ENCODE data around the gene CTSD. TPM values are rescaled to one million over a fixed set of nuclear protein-coding genes. Genes with fewer than 3 reads are reported as not detected.

Gene CTSD
- total RNA-seq, 1 donor from 2014 or later: 224 TPM

GRCh38 chr11:1757861-1758610, 5.7 kb downstream of the CTSD start:
- DNase-seq (ENCODE audit: low spot score): no peak
- Mint-ChIP-seq H3K9me3 (ENCODE audit: unreplicated experiment) (no peaks in the 10 kb centered on the region), H3K4me1 (ENCODE audit: unreplicated experiment) (peaks cover 4% of the 10 kb centered on the region), H3K27ac (ENCODE audit: unreplicated experiment) (no peak overlapping the region), H3K27me3 (ENCODE audit: unreplicated experiment) (peaks cover 9% of the 10 kb centered on the region), H3K4me3 (ENCODE audit: unreplicated experiment) (no peak overlapping the region), H3K36me3 (ENCODE audit: low read depth, unreplicated experiment) (no peaks in the 10 kb centered on the region)
- TF ChIP-seq CTCF (IDR thresholded peaks at IDR 0.05; ENCODE audit: unreplicated experiment): no peak

- Mint-ChIP-seq H3K27ac (ENCODE audit: unreplicated experiment) (no peak overlapping the region), H3K9me3 (ENCODE audit: unreplicated experiment) (no peaks in the 10 kb centered on the region), H3K36me3 (ENCODE audit: low read depth, unreplicated experiment) (no peaks in the 10 kb centered on the region), H3K27me3 (ENCODE audit: unreplicated experiment) (peaks cover 9% of the 10 kb centered on the region), H3K4me3 (ENCODE audit: unreplicated experiment) (no peak overlapping the region), H3K4me1 (ENCODE audit: unreplicated experiment) (peaks cover 4% of the 10 kb centered on the region)
- TF ChIP-seq CTCF (IDR thresholded peaks at IDR 0.05; ENCODE audit: unreplicated experiment): no peak
- DNase-seq (ENCODE audit: low spot score): no peak
Measured at GRCh38 chr11:1756791-1757771, 6.6 kb downstream of the CTSD start.

GRCh38 chr11:1755692-1756561, 7.8 kb downstream of the CTSD start:
- no peak for DNase-seq (ENCODE audit: low spot score)
- no peak overlapping the region for H3K27ac Mint-ChIP-seq (ENCODE audit: unreplicated experiment)
- H3K4me1 Mint-ChIP-seq (ENCODE audit: unreplicated experiment): peaks cover 4% of the 10 kb centered on the region
- no peak overlapping the region for H3K4me3 Mint-ChIP-seq (ENCODE audit: unreplicated experiment)
- no peaks in the 10 kb centered on the region for H3K9me3 Mint-ChIP-seq (ENCODE audit: unreplicated experiment)
- no peak for TF ChIP-seq CTCF (IDR thresholded peaks at IDR 0.05; ENCODE audit: unreplicated experiment)
- peaks cover 7% of the 10 kb centered on the region for H3K27me3 Mint-ChIP-seq (ENCODE audit: unreplicated experiment)
- H3K36me3 Mint-ChIP-seq (ENCODE audit: low read depth, unreplicated experiment): no peaks in the 10 kb centered on the region

GRCh38 chr11:1755344-1755691, 8.4 kb downstream of the CTSD start:
- Mint-ChIP-seq H3K4me3 (ENCODE audit: unreplicated experiment) (no peak overlapping the region), H3K27ac (ENCODE audit: unreplicated experiment) (no peak overlapping the region), H3K4me1 (ENCODE audit: unreplicated experiment) (peaks cover 7% of the 10 kb centered on the region), H3K27me3 (ENCODE audit: unreplicated experiment) (peaks cover 10% of the 10 kb centered on the region), H3K36me3 (ENCODE audit: low read depth, unreplicated experiment) (no peaks in the 10 kb centered on the region), H3K9me3 (ENCODE audit: unreplicated experiment) (no peaks in the 10 kb centered on the region)
- DNase-seq (ENCODE audit: low spot score): no peak
- no peak for TF ChIP-seq CTCF (IDR thresholded peaks at IDR 0.05; ENCODE audit: unreplicated experiment)
